GM10248 (cell line): Measurements from ENCODE around the gene SLK.

Experiments
- CTCF ChIA-PET: fragments of 300-600 bp; sonication (Branson Sonifier 250); formaldehyde crosslinking; extraction: SDS; loops from one replicate; lab custom pipeline; 2021; ENCODE audit warnings: antibody characterized with exemption; lab: Yijun Ruan, JAX
- POLR2A ChIA-PET: fragments of 350-650 bp; sonication (Branson Sonifier 250); formaldehyde crosslinking; extraction: SDS; loops from one replicate; lab custom pipeline; 2020; ENCODE audit warnings: antibody characterized with exemption; lab: Yijun Ruan, JAX
- DNase-seq: peaks from one replicate; pipeline ENCODE4 v3.0.0; 2012; ENCODE audit errors: extremely low spot score
- CTCF ChIP-seq: IDR thresholded peaks from 2 replicates; pipeline ENCODE4 v1.5.1; 2012; ENCODE audit warnings: mild to moderate bottlenecking, low read depth; ENCODE audit errors: extremely low read depth, missing control alignments, control extremely low read depth

SLK gene

GRCh38 chr10:103990121-103990520 lies 23.2 kb downstream of the SLK start:
- TF ChIP-seq CTCF = no peak
- CTCF ChIA-PET = no interaction called here
- DNase-seq = no peak
- POLR2A ChIA-PET = no interaction called here

DNA sequence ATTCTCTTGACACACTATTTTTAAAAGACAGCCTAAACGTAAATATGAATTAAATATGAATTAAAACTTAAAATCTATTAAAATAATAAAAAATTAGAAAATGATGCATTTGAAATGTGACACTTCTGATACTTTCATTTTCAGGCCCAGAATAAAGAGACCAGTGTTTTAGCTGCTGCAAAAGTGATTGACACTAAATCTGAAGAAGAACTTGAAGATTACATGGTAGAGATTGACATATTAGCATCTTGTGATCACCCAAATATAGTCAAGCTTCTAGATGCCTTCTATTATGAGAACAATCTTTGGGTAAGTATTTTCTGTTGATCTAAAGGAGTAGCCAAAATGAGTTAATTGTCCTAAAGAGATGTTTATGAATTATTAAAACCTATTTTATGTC lies 23.6 kb downstream of the SLK start:
- CTCF ChIA-PET = interaction anchor here (0.7 kb wide), 1 partner anchor 18 kb away, joined by 3 read pairs; no protein-coding TSS in a partner anchor

DNA sequence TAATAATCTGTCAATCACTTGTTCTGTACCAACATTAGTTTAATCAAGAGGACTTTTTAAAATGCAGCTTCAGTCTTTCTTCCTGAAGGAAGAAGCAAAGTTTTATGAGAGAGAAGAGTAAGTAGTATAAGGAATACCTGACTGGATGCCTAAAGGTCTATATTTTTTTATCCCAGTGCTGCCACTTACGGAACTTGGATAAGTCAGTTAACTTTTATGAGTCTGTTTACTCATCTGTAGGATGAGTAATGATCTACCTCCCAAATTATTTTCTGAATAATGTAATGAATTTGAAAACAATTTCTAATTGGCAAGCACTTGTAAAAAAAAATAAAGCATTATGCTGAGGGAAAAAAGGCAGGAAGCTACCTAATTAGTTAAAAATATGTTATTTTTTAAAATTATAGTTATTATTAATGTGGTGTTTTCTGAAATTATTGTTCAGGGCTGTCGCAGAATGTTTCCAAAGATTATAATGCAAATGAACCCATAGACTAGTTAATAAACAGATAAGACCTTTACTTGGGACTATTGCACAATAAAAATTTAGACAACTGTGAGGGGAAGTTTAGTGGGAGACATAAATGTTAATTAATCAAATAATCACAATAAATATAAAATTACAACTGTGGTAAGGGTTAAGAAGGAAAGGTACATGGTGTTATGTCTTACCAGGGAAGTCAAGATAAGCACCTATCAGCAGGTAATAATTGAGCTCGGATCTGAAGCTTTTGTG lies 24.6 kb downstream of the SLK start:
- DNase-seq = no peak
- no peak for TF ChIP-seq CTCF
- ChIA-PET POLR2A (no interaction called here), CTCF (interaction anchor here (0.7 to 1.0 kb wide), 2 partner anchors 17 to 71 kb away, joined by 3 read pairs; no protein-coding TSS in a partner anchor)

More for the DNA sequence above, 23.6 kb downstream of the SLK start:
- POLR2A ChIA-PET = no interaction called here
- DNase-seq = no peak
- TF ChIP-seq CTCF = no peak

- POLR2A ChIA-PET = interaction anchor here (0.7 kb wide), 1 partner anchor 24 kb away, joined by 10 read pairs; no protein-coding TSS in a partner anchor
- CTCF ChIA-PET = interaction anchor here (1.2 kb wide), 1 partner anchor 20 kb away, joined by 3 read pairs; no protein-coding TSS in a partner anchor
- TF ChIP-seq CTCF = no peak
- DNase-seq = no peak
Measured at GRCh38 chr10:103995134-103995533, 28.2 kb downstream of the SLK start.

GRCh38 chr10:103998805-103999204 lies 31.9 kb downstream of the SLK start:
- no peak for DNase-seq
- POLR2A ChIA-PET = no interaction called here
- no peak for TF ChIP-seq CTCF
- CTCF ChIA-PET = no interaction called here

GRCh38 chr10:104002911-104003310 lies 36.0 kb downstream of the SLK start:
- CTCF ChIA-PET = interaction anchor here (1.0 to 1.4 kb wide), 2 partner anchors 9 to 12 kb away, joined by 3 read pairs; no protein-coding TSS in a partner anchor
- TF ChIP-seq CTCF = no peak
- DNase-seq = no peak
- POLR2A ChIA-PET = no interaction called here
